GM23338 (cell line): ENCODE measurements around the gene MAPK13. TPM values are rescaled to one million over a fixed set of nuclear protein-coding genes. Genes with fewer than 3 reads are reported as not detected.

Experiments
- ATAC-seq: fragments of 200-7000 bp; cut with Tn5 transposase; 3 replicates; pipeline ENCODE4 v1.9.1; 2020
- DNase-seq: peaks from one replicate; pipeline ENCODE4 v3.0.0-alpha.2; 2015; ENCODE audit warnings: low spot score
- H2AFZ ChIP-seq: fragments of 200-600 bp; sonication (generic); 2 replicates; pipeline ENCODE4 v1.8.0; 2016; ENCODE audit warnings: antibody characterized with exemption, mild to moderate bottlenecking, moderate library complexity
- H3F3A ChIP-seq: fragments of 200-600 bp; sonication (generic); replicated peaks from 2 replicates; pipeline ENCODE4 v1.8.0; 2017; ENCODE audit warnings: antibody characterized with exemption, mixed run types, low read depth
- H3K27ac ChIP-seq: fragments of 200-600 bp; sonication (generic); 2 replicates; pipeline ENCODE4 v1.6.1; 2016; ENCODE audit warnings: low read depth
- H3K27me3 ChIP-seq: fragments of 200-600 bp; sonication (generic); 2 replicates; pipeline ENCODE4 v1.8.0; 2016; ENCODE audit warnings: mild to moderate bottlenecking, mixed run types, moderate library complexity; ENCODE audit not compliant: insufficient read depth
- H3K36me3 ChIP-seq: fragments of 200-600 bp; sonication (generic); 2 replicates; pipeline ENCODE4 v1.8.0; 2016; ENCODE audit warnings: mild to moderate bottlenecking; ENCODE audit not compliant: insufficient read depth
- H3K4me1 ChIP-seq: fragments of 200-600 bp; sonication (generic); 2 replicates; pipeline ENCODE4 v1.8.0; 2016; ENCODE audit warnings: mild to moderate bottlenecking, moderate library complexity; ENCODE audit not compliant: insufficient read depth
- H3K4me2 ChIP-seq: fragments of 200-600 bp; sonication (generic); 2 replicates; pipeline ENCODE4 v1.7.1; 2017; ENCODE audit warnings: mixed run types
- H3K4me3 ChIP-seq: fragments of 200-600 bp; sonication (generic); 2 replicates; pipeline ENCODE4 v1.6.1; 2016; ENCODE audit warnings: mixed run types
- H3K79me2 ChIP-seq: fragments of 200-600 bp; sonication (generic); replicated peaks from 2 replicates; pipeline ENCODE4 v1.8.0; 2017; ENCODE audit warnings: mild to moderate bottlenecking; ENCODE audit not compliant: insufficient read depth
- H3K9me2 ChIP-seq: fragments of 200-600 bp; sonication (generic); 2 replicates; pipeline ENCODE4 v1.8.0; 2017; ENCODE audit not compliant: insufficient read depth
- H4K20me1 ChIP-seq: fragments of 200-600 bp; sonication (generic); replicated peaks from 2 replicates; pipeline ENCODE4 v1.8.0; 2017; ENCODE audit warnings: mild to moderate bottlenecking; ENCODE audit not compliant: insufficient read depth
- H3K27ac Mint-ChIP-seq: 2 replicates; pipeline ENCODE4 v1.8.0; 2020; ENCODE audit warnings: inconsistent platforms, mild to moderate bottlenecking, moderate library complexity, mixed read lengths
- H3K27me3 Mint-ChIP-seq: 3 replicates; pipeline ENCODE4 v1.8.0; 2022; ENCODE audit warnings: low read depth, mild to moderate bottlenecking, moderate library complexity, mixed read lengths, inconsistent platforms; ENCODE audit not compliant: insufficient read depth, poor library complexity
- H3K36me3 Mint-ChIP-seq: 3 replicates; pipeline ENCODE4 v1.8.0; 2021; ENCODE audit warnings: low read depth, mild to moderate bottlenecking, inconsistent platforms, moderate library complexity, mixed read lengths
- H3K4me1 Mint-ChIP-seq: 3 replicates; pipeline ENCODE4 v1.8.0; 2020; ENCODE audit warnings: mild to moderate bottlenecking, inconsistent platforms, mixed read lengths
- H3K4me3 Mint-ChIP-seq: 3 replicates; pipeline ENCODE4 v1.8.0; 2021; ENCODE audit warnings: moderate library complexity, mild to moderate bottlenecking, inconsistent platforms, mixed read lengths
- H3K9me3 Mint-ChIP-seq: 3 replicates; pipeline ENCODE4 v1.8.0; 2020; ENCODE audit warnings: moderate library complexity, mild to moderate bottlenecking, inconsistent platforms, mixed read lengths
- CREB1 ChIP-seq: fragments of 250-450 bp; sonication (Bioruptor Pico); IDR thresholded peaks from 2 replicates; pipeline ENCODE4 v1.5.0; 2020; ENCODE audit warnings: low read depth, mild to moderate bottlenecking, moderate library complexity
- CTCF ChIP-seq, 2 experiments: fragments of 200-600 bp in 1 of 2; sonication (generic) in 1 of 2; conservative IDR thresholded peaks; 2 replicates each; pipeline versions ENCODE4 v1.5.1 to v1.6.1; 2016 to 2017; ENCODE audit warnings: antibody characterized with exemption in 2 of 2, low read depth in 2 of 2, mild to moderate bottlenecking in 2 of 2, moderate library complexity in 1 of 2
- EZH2 ChIP-seq: fragments of 200-600 bp; sonication (generic); IDR thresholded peaks from one replicate; pipeline ENCODE4 v1.8.0; 2017; ENCODE audit warnings: antibody characterized with exemption, mild to moderate bottlenecking, low read depth; ENCODE audit not compliant: unreplicated experiment
- EZH2phosphoT487 ChIP-seq: fragments of 200-600 bp; sonication (generic); IDR thresholded peaks from one replicate; pipeline ENCODE4 v1.8.1; 2018; ENCODE audit warnings: antibody characterized with exemption; ENCODE audit not compliant: unreplicated experiment
- JUNB ChIP-seq: IDR thresholded peaks from one replicate; pipeline ENCODE4 v1.6.1; 2016; ENCODE audit warnings: antibody characterized with exemption; ENCODE audit not compliant: unreplicated experiment
- NANOG ChIP-seq: IDR thresholded peaks from 2 replicates; pipeline ENCODE4 v1.6.1; 2016; ENCODE audit warnings: antibody characterized with exemption, borderline replicate concordance
- POLR2AphosphoS5 ChIP-seq: IDR thresholded peaks from 2 replicates; pipeline ENCODE4 v1.6.1; 2016; ENCODE audit warnings: antibody characterized with exemption, low read depth
- REST ChIP-seq: IDR thresholded peaks from one replicate; pipeline ENCODE4 v1.6.1; 2018; ENCODE audit warnings: antibody characterized with exemption; ENCODE audit not compliant: unreplicated experiment
- STAT1 ChIP-seq: IDR thresholded peaks from one replicate; pipeline ENCODE4 v1.6.1; 2016; ENCODE audit warnings: antibody characterized with exemption; ENCODE audit not compliant: unreplicated experiment
- ZNF114 ChIP-seq: fragments of 250-450 bp; sonication (Bioruptor Pico); IDR thresholded peaks from 2 replicates; pipeline ENCODE4 v1.5.0; 2020; ENCODE audit warnings: mild to moderate bottlenecking, moderate library complexity
- ZNF331 ChIP-seq: fragments of 250-450 bp; sonication (Bioruptor Pico); IDR thresholded peaks from 2 replicates; pipeline ENCODE4 v1.5.0; 2020; ENCODE audit warnings: low read depth, mild to moderate bottlenecking, moderate library complexity
- polyA plus RNA-seq: library from polyadenylated mRNA; unstranded; fragments of >200 nt; fragmentation: Nextera tagmentation; extraction: Ambion mirVana; gene quantifications from 2 replicates; pipeline ENCODE4 v1.2.1, GENCODE V29; 2016
- total RNA-seq: library from RNA; depleted of rRNA; stranded (reverse); fragments of >200 nt; shearing (Covaris generic); gene quantifications from 2 replicates; pipeline ENCODE4 v1.2.3, GENCODE V29; 2014
- TF ChIP-seq, protein P1 (sequence below): fragments of 250-450 bp; sonication (Bioruptor Pico); IDR thresholded peaks from 2 replicates; pipeline ENCODE4 v1.5.0; 2020; ENCODE audit warnings: mild to moderate bottlenecking, moderate library complexity
- TF ChIP-seq, protein P2 (sequence below): IDR thresholded peaks from 2 replicates; pipeline ENCODE4 v1.6.1; 2016; ENCODE audit warnings: antibody characterized with exemption

Gene MAPK13
- total and polyA plus RNA-seq, 2 experiments from 2014 or later: 6.3 to 12.3 TPM

- no peaks in the 10 kb centered on the region for H3K9me3 Mint-ChIP-seq
- Histone ChIP-seq H3K9me2 (no peaks in the 10 kb centered on the region), H3K79me2 (no peaks in the 10 kb centered on the region), H3K36me3 (no peaks in the 10 kb centered on the region), H4K20me1 (no peaks in the 10 kb centered on the region), H3F3A (no peaks in the 10 kb centered on the region), H3K4me1 (no peaks in the 10 kb centered on the region), H3K27me3 (no peaks in the 10 kb centered on the region), H3K4me3 (no peak overlapping the region), H3K27ac (no peak overlapping the region), H2AFZ (no peak overlapping the region), H3K4me2 (no peak overlapping the region)
- no peaks in the 10 kb centered on the region for H3K36me3 Mint-ChIP-seq
- TF ChIP-seq REST: no peak
- TF ChIP-seq CREB1 (CRISPR knock-in tag): no peak
- no peak for TF ChIP-seq ZNF331
- no peak for TF ChIP-seq POLR2AphosphoS5
- no peak for TF ChIP-seq CTCF (conservative IDR thresholded peaks at IDR 0.05; ENCODE audit: low read depth in 2 of 2)
- TF ChIP-seq, protein P1, sequence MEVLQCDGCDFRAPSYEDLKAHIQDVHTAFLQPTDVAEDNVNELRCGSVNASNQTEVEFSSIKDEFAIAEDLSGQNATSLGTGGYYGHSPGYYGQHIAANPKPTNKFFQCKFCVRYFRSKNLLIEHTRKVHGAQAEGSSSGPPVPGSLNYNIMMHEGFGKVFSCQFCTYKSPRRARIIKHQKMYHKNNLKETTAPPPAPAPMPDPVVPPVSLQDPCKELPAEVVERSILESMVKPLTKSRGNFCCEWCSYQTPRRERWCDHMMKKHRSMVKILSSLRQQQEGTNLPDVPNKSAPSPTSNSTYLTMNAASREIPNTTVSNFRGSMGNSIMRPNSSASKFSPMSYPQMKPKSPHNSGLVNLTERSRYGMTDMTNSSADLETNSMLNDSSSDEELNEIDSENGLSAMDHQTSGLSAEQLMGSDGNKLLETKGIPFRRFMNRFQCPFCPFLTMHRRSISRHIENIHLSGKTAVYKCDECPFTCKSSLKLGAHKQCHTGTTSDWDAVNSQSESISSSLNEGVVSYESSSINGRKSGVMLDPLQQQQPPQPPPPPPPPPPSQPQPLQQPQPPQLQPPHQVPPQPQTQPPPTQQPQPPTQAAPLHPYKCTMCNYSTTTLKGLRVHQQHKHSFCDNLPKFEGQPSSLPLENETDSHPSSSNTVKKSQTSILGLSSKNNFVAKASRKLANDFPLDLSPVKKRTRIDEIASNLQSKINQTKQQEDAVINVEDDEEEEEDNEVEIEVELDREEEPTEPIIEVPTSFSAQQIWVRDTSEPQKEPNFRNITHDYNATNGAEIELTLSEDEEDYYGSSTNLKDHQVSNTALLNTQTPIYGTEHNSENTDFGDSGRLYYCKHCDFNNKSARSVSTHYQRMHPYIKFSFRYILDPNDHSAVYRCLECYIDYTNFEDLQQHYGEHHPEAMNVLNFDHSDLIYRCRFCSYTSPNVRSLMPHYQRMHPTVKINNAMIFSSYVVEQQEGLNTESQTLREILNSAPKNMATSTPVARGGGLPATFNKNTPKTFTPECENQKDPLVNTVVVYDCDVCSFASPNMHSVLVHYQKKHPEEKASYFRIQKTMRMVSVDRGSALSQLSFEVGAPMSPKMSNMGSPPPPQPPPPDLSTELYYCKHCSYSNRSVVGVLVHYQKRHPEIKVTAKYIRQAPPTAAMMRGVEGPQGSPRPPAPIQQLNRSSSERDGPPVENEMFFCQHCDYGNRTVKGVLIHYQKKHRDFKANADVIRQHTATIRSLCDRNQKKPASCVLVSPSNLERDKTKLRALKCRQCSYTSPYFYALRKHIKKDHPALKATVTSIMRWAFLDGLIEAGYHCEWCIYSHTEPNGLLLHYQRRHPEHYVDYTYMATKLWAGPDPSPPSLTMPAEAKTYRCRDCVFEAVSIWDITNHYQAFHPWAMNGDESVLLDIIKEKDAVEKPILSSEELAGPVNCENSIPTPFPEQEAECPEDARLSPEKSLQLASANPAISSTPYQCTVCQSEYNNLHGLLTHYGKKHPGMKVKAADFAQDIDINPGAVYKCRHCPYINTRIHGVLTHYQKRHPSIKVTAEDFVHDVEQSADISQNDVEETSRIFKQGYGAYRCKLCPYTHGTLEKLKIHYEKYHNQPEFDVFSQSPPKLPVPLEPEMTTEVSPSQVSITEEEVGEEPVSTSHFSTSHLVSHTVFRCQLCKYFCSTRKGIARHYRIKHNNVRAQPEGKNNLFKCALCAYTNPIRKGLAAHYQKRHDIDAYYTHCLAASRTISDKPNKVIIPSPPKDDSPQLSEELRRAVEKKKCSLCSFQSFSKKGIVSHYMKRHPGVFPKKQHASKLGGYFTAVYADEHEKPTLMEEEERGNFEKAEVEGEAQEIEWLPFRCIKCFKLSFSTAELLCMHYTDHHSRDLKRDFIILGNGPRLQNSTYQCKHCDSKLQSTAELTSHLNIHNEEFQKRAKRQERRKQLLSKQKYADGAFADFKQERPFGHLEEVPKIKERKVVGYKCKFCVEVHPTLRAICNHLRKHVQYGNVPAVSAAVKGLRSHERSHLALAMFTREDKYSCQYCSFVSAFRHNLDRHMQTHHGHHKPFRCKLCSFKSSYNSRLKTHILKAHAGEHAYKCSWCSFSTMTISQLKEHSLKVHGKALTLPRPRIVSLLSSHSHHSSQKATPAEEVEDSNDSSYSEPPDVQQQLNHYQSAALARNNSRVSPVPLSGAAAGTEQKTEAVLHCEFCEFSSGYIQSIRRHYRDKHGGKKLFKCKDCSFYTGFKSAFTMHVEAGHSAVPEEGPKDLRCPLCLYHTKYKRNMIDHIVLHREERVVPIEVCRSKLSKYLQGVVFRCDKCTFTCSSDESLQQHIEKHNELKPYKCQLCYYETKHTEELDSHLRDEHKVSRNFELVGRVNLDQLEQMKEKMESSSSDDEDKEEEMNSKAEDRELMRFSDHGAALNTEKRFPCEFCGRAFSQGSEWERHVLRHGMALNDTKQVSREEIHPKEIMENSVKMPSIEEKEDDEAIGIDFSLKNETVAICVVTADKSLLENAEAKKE (CRISPR knock-in tag): no peak
- no peak for TF ChIP-seq ZNF114 (CRISPR knock-in tag)
- TF ChIP-seq, protein P2, sequence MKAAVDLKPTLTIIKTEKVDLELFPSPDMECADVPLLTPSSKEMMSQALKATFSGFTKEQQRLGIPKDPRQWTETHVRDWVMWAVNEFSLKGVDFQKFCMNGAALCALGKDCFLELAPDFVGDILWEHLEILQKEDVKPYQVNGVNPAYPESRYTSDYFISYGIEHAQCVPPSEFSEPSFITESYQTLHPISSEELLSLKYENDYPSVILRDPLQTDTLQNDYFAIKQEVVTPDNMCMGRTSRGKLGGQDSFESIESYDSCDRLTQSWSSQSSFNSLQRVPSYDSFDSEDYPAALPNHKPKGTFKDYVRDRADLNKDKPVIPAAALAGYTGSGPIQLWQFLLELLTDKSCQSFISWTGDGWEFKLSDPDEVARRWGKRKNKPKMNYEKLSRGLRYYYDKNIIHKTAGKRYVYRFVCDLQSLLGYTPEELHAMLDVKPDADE: no peak
- TF ChIP-seq EZH2: no peak
- no peak for TF ChIP-seq EZH2phosphoT487
- no peak for TF ChIP-seq JUNB
- no peak for TF ChIP-seq STAT1
- no peak for TF ChIP-seq NANOG
- DNase-seq (no peak), ATAC-seq (no peak)
- no peak overlapping the region for H3K4me3 Mint-ChIP-seq
- no peaks in the 10 kb centered on the region for H3K27me3 Mint-ChIP-seq
- peaks cover 5% of the 10 kb centered on the region for H3K4me1 Mint-ChIP-seq
- no peak overlapping the region for H3K27ac Mint-ChIP-seq
Measured at GRCh38 chr6:36187446-36187845, 57.1 kb downstream of the MAPK13 start.
